IPS DF 19.7 (cell line): ENCODE measurements around the gene SLC28A1.
"Not testable (repeated sequence)": the region's sequence is repeated elsewhere in the genome, so short reads cannot be mapped to it uniquely, and the experiment has no call there.

Experiments
- DNase-seq: peaks from one replicate; pipeline ENCODE4 v3.0.0-alpha.2; 2013; ENCODE audit warnings: low read depth, low spot score

SLC28A1 gene

GRCh38 chr15:84861781-84862180 lies 22.7 kb upstream of the SLC28A1 start:
- DNase-seq: no peak

- DNase-seq: no peak
Observed at GRCh38 chr15:84862214-84862975, 22.1 kb upstream of the SLC28A1 start.

DNA sequence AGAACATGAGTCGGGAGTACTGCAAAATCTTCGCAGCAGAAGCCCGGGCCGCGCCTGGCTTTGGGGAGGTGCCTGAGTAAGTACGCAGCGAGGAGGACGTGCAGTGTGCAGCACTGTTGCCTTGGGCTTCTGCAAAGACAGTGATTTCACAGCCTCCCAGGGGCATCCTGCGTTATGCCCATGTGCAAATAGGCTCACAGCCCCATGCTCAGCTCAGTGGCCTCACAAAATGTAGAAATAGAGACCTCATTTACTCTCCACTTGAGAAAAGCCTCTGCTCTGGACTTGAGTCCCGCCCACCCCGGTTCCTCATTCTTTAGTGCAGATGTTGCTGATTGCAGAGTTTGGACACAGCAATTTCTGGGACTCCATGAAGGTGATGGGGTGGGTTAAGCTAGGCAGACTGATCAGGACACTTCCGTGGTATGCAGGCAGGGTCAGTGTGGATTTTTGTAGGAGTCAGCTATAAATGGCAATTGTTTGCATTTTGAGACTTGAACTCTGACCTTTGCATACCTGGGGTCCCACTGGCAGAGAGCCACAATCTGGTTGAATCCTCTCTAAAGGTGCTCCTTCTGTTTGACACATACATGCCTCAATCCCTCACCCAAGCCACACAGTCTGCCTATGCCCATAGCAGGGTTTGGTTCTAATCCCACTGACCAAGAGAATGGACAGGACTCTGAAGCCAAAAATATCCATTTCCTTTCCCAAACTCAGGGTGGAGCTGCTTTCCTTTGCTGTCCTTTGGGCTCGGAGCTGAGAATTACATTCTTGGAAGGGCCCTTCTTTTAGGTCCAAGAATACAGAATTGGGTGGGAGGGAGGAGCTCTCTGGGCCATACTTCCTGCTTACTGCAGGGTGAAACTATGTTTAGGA lies 20.7 kb upstream of the SLC28A1 start:
- no peak for DNase-seq

- DNase-seq: no peak
Observed at GRCh38 chr15:84864444-84864795, 20.0 kb upstream of the SLC28A1 start.

GRCh38 chr15:84865074-84865569 lies 19.3 kb upstream of the SLC28A1 start:
- no peak for DNase-seq

DNA sequence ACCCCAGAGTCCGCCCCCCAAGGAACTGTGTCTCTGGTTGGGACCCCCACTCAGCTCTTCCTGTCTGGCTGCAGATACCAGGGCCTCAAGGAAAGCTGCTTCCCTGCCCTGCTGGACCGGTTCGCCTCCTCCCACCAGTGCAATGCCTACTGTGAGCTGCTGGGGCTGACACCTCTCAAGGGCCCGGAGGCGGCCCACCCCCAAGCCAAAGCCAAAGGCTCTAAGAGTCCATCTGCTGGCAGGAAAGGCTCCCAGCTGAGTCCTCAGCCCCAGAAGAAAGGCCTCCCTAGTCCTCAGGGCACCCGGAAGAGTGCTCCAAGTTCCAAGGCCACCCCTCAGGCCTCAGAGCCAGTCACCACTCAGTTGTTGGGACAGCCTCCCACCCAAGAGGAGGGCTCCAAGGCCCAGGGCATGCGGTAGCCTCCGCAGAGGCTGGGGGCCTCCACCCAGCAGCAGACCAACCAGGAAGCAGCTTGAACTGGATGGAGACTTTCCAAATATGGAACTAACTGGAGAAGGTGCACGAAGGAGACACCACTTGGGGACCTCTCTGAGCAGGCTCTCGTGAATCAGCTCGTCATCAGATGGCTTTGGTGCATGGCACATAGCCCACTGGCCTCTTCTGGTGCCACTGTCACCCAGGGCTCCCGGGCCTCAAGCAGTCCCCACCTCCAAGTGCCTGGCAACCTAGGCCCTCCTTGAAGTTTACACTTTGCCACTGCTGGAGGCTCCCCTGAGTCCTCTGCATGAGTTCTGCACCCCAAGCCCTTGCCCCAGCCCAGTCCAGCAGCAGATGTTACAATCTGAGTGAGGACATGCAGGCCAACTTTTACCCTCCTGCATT lies 16.2 kb upstream of the SLC28A1 start:
- DNase-seq: no peak

DNA sequence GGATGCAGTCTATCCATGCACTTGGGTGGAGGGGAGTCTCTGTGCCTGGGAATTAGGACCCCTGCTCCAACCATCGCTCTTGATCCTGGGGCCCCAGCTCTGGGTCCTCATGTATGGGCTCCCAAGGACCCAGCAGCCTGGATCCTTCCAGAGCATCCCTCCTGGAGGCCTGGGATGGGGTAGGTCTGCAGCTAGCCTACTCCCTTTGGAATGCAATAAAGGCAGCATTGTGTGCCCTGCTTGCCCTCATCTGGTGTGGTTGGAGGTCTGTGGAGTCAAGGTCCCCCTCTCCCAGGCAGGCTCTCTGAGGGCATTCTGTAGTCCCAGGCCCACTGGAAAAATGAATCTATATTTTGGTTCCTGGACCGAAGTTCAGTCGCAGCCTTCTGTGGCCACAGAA lies 15.0 kb upstream of the SLC28A1 start:
- no peak for DNase-seq

DNA sequence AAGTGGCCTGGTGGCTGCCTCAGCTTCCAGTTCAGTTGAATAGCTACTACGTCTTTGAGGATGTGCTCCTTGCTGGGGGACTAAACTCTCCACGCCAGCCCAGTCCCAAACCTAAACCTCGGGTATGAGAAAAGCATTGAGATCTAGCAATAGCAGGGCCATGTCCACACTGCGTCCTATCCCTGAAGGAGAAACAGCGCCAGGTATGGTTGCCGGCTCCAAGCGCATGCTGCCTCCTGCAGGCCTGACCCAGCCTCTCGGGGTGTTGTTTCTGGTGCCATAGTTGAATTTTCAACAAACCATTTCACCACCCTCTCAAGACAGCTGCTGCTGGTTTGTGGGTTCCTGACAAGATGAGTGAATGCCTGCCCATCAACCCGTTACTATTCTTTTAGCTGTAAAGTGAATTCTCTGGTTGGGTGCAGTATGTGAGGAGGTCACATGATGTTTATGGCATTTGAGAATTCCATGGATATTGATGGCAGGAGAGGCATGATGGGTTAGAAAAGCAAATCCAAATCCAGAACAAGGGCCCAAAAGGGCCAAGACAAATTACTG lies 13.0 kb upstream of the SLC28A1 start:
- no peak for DNase-seq

DNA sequence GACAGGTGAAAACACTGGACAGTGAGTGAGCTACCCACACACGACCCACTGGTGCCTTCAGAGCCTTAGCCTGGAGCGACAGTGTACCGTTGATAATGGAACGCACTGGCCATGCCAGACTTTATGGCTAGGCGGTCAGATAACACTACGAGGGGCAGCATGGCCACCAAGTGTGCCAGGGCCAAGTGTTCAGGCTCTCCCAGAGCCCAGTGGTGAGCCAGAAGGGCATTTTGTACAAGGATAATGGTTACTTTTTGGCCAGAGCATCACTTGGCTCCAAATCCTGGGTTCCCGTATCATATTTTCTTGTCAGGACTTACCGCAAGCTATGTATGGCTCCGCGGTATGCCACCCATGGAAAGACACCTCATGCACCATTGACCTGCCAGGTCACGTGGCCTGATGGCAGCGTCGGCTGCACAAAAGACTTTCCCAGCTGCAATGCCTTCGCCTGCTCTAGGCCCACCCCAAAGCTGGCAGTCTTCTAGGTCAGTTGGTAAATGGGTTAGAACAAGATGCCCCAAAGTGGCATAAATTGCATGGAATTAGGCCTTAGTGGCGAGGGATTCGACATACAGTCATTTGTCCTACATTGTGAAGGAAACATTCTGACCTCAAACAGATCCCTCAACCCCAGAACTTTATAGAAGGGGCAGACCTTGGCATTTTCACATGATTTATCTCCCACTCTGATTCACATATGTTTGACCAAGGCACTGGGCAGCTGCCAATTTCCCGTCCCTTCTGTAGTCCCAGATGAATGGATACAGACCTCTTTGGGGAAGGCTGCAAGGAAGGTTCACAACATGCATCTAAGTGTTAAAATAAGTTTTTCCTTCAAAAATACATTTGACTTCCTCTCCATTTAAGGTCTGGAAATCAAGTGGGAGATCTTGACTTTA lies 12.2 kb upstream of the SLC28A1 start:
- DNase-seq: no peak

DNA sequence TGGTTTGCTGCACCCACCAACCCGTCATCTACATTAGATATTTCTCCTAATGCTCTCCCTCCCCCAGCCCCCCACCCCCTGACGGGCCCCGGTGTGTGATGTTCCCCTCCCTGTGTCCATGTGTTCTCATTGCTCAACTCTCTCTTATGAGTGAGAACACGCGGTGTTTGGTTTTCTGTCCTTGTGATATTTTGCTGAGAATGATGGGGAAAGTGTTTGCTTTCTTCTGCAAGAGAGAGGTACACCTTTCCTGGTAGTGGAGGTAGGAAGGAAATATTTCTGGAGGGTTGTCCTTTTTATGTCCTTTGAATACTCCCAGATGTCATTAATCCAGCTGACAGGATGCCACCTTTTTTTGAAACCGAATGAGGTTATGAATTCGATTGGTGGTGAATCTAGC lies 10.5 kb upstream of the SLC28A1 start:
- DNase-seq: no peak

DNA sequence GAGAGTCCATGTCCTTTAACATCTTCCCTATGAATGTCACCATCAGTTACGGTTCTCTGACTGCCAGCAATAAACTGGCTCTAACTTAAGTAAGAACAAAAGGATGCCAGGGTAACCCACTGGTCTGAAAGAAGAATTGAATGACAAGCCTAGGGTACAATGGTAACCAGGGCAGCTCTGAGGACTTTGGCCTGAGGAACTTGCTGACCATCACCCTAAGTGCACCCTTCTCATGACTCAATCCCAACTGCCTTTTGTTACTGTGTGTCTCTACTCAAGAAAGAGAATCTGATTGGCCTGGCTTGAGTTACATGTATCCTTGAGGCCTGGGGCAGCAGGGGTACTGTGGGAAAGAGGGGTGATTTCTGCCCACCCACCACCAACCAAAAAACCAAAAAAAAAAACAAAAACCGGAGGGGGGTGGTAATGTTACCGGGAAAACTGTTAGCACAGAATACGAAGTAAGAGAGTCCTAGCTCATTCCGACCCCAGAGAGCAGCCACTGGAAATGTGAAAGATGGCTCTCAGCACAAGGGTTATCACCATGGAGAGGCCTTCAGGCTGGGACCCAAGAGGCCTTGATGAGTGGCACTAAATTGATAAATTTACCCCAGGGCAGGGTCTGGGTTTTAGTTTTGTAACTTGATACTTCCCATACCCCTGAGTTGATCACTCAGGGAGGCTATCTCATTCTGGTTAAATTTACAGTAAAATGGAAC lies 9.3 kb upstream of the SLC28A1 start:
- no peak for DNase-seq

GRCh38 chr15:84876269-84876668 lies 8.2 kb upstream of the SLC28A1 start:
- no peak for DNase-seq

DNA sequence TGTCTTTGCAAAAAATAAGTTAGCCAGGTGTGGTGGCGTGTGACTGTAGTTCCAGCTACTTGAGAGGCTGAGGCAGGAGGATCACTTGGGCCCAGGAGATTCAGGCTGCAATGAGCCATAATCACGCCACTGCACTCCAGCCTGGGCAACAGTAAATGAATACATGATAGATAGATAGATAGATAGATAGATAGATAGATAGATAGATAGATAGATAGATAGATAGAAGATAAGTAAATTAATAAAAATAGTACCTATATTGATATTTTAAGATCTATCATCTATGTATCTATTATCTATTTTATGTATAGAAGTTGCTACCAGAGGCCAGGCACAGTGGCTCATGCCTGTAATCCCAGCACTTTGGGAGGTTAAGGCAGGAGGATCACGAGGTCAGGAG lies 6.8 kb upstream of the SLC28A1 start:
- DNase-seq: not testable (repeated sequence)

DNA sequence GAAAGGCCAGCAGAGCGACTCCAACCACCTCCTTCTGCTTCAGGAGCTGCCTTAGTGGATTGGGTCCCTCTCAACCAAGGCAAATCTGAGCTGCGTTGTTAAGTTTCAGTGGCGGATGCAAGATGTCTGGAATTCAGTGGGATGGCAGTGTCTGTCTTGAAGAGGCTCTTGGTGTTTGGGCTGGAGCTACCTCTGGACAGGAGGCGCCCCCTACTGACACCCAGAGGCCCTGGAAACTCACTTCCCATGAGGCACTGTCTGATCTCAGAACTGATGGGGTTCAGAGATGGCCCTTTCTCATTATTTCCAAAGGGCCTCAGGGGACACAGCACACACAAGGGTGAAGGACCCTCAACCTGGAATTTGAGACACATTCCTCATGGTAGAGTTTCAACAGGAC lies 6.0 kb upstream of the SLC28A1 start:
- peak; percentile 30 for DNase-seq

DNA sequence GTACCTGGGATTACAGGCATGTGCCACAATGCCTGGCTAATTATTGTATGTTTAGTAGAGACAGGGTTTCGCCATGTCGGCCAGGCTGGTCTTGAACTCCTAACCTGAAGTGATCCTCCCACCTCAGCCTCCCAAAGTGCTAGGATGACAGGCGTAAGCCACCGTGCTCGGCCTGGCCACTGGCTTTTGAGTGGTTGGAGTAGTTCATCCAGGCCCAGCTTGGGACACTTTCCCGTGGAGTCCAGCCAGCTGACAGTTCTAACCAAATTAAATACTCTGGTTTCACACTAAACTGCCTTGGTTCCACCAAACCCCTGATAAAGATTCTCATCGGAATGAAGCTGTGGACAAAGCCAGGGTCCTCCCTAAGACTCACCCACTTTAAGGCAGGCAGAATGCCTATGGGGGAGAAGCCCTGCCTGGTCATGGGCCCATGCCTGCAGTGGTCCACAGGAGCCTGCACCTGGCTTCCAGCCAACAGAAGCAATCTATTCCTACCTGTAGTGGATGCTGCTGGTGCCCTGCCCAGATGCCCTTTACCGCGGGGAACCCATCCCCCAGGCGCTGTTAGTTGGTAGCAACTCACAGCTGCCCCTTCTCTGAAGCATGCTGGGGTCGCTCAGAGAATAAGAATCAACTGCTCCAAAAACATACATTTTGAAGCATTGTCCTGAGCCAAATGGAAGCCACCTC lies 5.2 kb upstream of the SLC28A1 start:
- DNase-seq: no peak

DNA sequence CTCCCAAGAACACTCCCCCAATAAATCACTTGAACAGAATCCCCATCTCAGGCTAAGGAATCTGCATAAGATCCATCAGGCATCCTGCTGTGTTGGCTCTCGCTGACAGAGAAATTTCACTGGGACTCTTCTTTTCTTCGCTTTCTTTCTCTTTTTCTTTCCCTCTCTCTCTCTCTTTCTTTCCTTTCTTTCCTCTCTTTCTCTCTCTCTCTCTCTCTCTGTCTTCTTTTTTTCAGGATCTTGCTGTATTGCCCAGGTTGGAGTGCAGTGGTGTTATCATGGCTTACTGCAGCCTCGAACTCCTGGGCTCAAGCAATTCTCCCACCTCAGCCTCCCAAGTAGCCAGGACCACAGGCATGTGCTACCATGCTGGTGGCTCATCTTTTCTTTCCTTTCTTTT lies 4.5 kb upstream of the SLC28A1 start:
- DNase-seq: no peak

DNA sequence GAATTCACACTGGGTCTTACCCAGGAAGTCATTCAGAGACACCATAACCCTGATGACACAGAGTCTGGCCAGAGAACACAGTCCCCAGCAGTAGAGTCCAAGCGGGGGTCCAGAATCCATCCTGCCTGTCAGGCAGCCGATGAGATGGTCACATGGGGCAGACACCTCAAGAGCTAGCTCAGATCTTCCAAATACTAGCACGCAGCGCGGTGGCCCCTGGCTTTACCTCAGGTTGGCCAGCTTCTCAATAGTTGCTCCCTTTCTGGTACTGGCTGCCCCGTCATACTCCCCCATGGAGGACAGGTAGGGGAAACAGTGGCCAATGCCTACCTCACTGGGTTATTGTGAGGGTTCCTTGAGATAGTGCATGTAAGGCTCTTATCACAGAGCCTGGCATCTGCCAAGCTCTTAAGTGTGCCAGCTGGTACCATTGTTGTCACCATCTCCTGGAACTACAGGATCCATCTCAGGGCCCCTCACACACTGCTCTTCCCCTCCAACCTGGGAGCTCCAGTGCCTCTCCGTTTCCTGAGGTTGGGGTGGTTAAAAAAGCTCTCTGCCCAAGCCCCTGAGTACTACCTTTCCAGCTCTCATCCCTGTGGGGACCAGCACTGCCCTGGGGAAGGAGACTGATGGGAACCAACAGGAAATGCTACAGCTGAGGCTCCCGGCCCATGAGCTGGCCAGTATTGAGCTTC lies 3.5 kb upstream of the SLC28A1 start:
- no peak for DNase-seq

GRCh38 chr15:84881520-84881830 lies 3.0 kb upstream of the SLC28A1 start:
- no peak for DNase-seq

GRCh38 chr15:84883466-84883865 lies 996 bp upstream of the SLC28A1 start:
- no peak for DNase-seq
